Spleen (tissue), 11 donors: ENCODE data around the gene PIAS4. TPM values are rescaled to one million over a fixed set of nuclear protein-coding genes. Genes with fewer than 3 reads are reported as not detected.

Source experiments
- DNase-seq: peaks from one replicate; pipeline ENCODE4 v3.0.0-alpha.2; 2020
- H3K27ac ChIP-seq, 8 donors: fragments of 200-600 bp; sonication (generic) in 7 of 8; 1 replicate in 4 of 8; 2 replicates in 4 of 8; pipeline versions ENCODE4 v1.5.0 to v1.8.0; 2016 to 2021; ENCODE audit warnings: inconsistent platforms in 4 of 8, mild to moderate bottlenecking in 4 of 8, moderate library complexity in 1 of 8
- H3K27me3 ChIP-seq, 7 donors: fragments of 200-600 bp; sonication (generic) in 6 of 7; replicated peaks in 1 of 7; 1 replicate in 4 of 7; 2 replicates in 3 of 7; pipeline versions ENCODE4 v1.5.0 to v1.8.0; 2016 to 2021; ENCODE audit warnings: inconsistent platforms in 3 of 7, mild to moderate bottlenecking in 1 of 7
- H3K36me3 ChIP-seq, 6 donors: fragments of 200-600 bp; sonication (generic) in 5 of 6; 1 replicate in 4 of 6; 2 replicates in 2 of 6; pipeline versions ENCODE4 v1.5.0 to v1.8.0; 2016 to 2021; ENCODE audit warnings: inconsistent platforms in 2 of 6
- H3K4me1 ChIP-seq, 6 donors: fragments of 200-600 bp; sonication (generic) in 5 of 6; 1 replicate in 3 of 6; 2 replicates in 3 of 6; pipeline versions ENCODE4 v1.5.0 to v1.8.0; 2016 to 2021; ENCODE audit warnings: inconsistent platforms in 3 of 6
- H3K4me3 ChIP-seq, 8 donors: fragments of 200-600 bp; sonication (generic) in 7 of 8; 1 replicate in 4 of 8; 2 replicates in 4 of 8; pipeline versions ENCODE4 v1.5.0 to v1.8.0; 2016 to 2021; ENCODE audit warnings: inconsistent platforms in 4 of 8, mild to moderate bottlenecking in 4 of 8, moderate library complexity in 2 of 8
- H3K9me3 ChIP-seq, 8 donors: fragments of 200-600 bp; sonication (generic) in 7 of 8; 1 replicate in 4 of 8; 2 replicates in 4 of 8; pipeline versions ENCODE4 v1.5.0 to v1.8.0; 2016 to 2021; ENCODE audit warnings: inconsistent platforms in 4 of 8
- POLR2A ChIP-seq, 3 donors: fragments of 450-650 bp; IDR thresholded peaks; one replicate each; pipeline ENCODE4 v1.5.1; 2017; ENCODE audit warnings: antibody characterized with exemption in 3 of 3, mild to moderate bottlenecking in 1 of 3
- POLR2AphosphoS5 ChIP-seq, 3 donors: sonication (generic); formaldehyde crosslinking; IDR thresholded peaks; one replicate each; pipeline ENCODE4 v1.5.1; 2017; ENCODE audit warnings: antibody characterized with exemption in 3 of 3
- WGBS, 5 donors: extraction: QIAGEN DNeasy Blood & Tissue Kit in 3 of 5; methylation state at CpG; one replicate each; pipeline versions ENCODE4 v1.1.5 to v1.1.7; 2013 to 2018; 5-methylcytosine and 5-hydroxymethylcytosine counted together
- intact Hi-C: fragments of 100-400 bp; cut with DNase I; formaldehyde crosslinking; loops from one replicate; pipeline ENCODE4 v1.15.0; 2023; ENCODE audit warnings: low total_unique reads
- polyA plus RNA-seq, 3 donors: library from polyadenylated mRNA; stranded (reverse); fragments of 200-250 nt; gene quantifications; one replicate each; pipeline ENCODE4 v1.2.1, GENCODE V29; 2013
- total RNA-seq, 7 donors: library from RNA; depleted of rRNA in 3 of 7; stranded (reverse); fragments of >200 nt in 3 of 7; fragmentation: NEBNext Ultra II Directional in 4 of 7; extraction: Animal tissue kit (Norgen Biotek cat#: 25700) in 4 of 7; gene quantifications; one replicate each; pipeline versions ENCODE4 v1.1.0 to v1.2.1, GENCODE V29; 2016 to 2021
- TF ChIP-seq, protein P1 (sequence below), 11 experiments: fragments of 200-600 bp in 7 of 11; fragments of 450-650 bp in 4 of 11; sonication (generic) in 4 of 11; IDR thresholded peaks in 8 of 11; conservative IDR thresholded peaks in 3 of 11; 1 replicate in 7 of 11; 2 replicates in 4 of 11; pipeline versions ENCODE4 v1.4.0 to v1.8.0; 2016 to 2021; ENCODE audit warnings: antibody characterized with exemption in 11 of 11, inconsistent platforms in 4 of 11, mild to moderate bottlenecking in 1 of 11
- donor health status: healthy with polysubstance abuse.
- donor health status: DM: no; HTN: no; CAD: no; lungs with moderate emphysema.
- donor health status: DM: no; HTN: no; CAD: no.
- donor health status: Bipolar disorder and iron deficiency.
- donor health status: healthy.
- donor health status: DM: no; HTN: no; CAD: no.
- donor health status: DM: yes; HTN: yes; CAD: no.

The PIAS4 gene
- total and polyA plus RNA-seq, 10 donors = 6.2 to 30.5 (median 22.3) TPM

DNA sequence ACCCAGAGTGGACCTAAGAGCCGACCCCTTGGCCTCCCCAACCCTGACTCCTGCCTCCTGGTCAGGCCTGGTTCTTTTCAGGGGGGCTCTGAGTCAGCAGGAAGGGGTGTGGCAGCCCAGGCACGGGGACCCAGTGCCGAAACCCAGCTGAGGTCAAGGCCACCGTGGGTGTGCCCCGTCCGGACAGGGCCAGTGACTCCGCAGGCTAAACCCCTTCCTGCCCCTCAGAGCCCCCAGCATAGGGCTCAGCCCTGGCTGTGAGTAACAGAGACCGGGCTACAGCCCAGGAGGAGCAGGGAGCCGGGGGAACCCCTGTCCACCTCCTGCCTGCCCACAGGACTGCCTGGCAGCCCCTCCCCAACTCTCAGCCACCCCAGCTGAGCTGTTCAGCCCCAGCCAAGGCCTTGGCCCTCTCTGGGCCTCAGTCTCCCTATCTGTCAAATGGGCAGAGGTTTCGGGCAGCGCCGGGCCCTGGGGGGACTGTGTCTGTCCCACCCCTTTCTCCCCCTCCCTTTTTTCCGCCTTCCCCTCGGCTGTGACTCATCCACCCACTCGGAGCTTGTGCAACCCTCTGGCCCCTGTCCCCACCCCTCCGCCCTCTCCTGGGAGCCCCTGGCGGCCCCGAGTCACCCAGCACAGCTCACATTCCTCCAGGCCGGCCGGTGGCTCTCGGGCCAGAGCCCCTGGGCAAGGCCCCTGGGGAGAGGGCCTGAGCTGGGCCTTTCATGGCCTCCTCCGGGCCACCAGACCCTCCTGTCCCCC is 50.6 kb downstream of the PIAS4 start:
- Histone ChIP-seq H3K4me1 (peaks cover 56 to 100% (median 88%) of the 10 kb centered on the region in 6 donors), H3K4me3 (peak overlapping the region in 5 of 8 donors; percentile 2 to 99 (median 3)), H3K9me3 (no peaks in the 10 kb centered on the region), H3K36me3 (peaks cover 6 to 59% (median 24%) of the 10 kb centered on the region in 6 donors), H3K27ac (peak overlapping the region; percentile 80 to 99 (median 98)), H3K27me3 (no peaks in the 10 kb centered on the region)
- TF ChIP-seq, protein P1, sequence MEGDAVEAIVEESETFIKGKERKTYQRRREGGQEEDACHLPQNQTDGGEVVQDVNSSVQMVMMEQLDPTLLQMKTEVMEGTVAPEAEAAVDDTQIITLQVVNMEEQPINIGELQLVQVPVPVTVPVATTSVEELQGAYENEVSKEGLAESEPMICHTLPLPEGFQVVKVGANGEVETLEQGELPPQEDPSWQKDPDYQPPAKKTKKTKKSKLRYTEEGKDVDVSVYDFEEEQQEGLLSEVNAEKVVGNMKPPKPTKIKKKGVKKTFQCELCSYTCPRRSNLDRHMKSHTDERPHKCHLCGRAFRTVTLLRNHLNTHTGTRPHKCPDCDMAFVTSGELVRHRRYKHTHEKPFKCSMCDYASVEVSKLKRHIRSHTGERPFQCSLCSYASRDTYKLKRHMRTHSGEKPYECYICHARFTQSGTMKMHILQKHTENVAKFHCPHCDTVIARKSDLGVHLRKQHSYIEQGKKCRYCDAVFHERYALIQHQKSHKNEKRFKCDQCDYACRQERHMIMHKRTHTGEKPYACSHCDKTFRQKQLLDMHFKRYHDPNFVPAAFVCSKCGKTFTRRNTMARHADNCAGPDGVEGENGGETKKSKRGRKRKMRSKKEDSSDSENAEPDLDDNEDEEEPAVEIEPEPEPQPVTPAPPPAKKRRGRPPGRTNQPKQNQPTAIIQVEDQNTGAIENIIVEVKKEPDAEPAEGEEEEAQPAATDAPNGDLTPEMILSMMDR (IDR thresholded peaks at IDR 0.05 in 8 of 11, conservative IDR thresholded peaks at IDR 0.05 in 3 of 11) = peak in 3 of 11 experiments; percentile 9 to 32 (median 30)
- peak; percentile 63 to 82 (median 66) for TF ChIP-seq POLR2AphosphoS5 (IDR thresholded peaks at IDR 0.05)
- TF ChIP-seq POLR2A (IDR thresholded peaks at IDR 0.05) = no peak
- DNase-seq = peak; percentile 88
- whole genome bisulfite sequencing, 5 donors = 20 to 48% (median 29%) methylated on average over 21 to 22 of the region's 22 CpGs
- intact Hi-C loops = no loop called here

DNA sequence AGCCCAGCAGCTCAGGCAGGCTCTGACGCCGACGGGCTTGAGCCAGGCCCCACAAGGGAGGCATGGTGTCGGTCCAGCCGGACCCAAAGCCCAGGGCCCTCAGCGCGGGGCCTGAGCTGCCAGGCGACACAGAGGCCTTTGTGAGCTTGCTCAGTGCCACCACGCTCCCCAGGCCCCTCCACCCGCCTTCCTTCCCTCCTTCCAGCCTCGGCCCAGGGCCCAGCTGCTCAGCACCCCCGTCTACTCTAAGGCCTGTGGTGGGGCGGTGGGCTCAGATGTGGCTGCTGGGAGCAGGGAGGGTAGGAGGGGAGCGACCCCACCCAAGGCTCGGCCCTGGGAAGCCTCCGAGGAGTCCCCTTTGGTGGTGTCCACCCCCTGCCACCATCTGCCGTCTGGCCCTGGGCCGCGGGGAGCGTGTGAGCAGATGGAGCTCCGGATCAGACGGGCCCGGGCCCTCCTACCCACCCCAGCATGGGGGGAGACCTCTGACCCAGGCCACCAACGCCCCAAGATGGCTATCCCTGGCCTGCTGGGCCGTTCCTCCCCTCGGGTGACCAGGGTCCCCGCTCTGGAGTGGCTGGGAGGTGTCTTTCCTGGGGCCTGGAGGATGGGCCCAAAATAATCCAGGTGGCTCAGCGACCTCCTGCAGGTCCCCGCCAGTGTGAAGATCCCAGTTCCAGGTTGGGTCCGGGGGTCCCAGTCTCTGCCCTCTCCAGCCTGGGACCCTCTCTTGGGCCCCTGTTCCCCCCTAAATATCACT is 51.3 kb downstream of the PIAS4 start:
- intact Hi-C loops = no loop called here
- DNase-seq = peak; percentile 82
- no peaks in the 10 kb centered on the region for H3K9me3 ChIP-seq
- TF ChIP-seq POLR2A (IDR thresholded peaks at IDR 0.05) (no peak), POLR2AphosphoS5 (IDR thresholded peaks at IDR 0.05) (peak in 2 of 3 donors; percentile 5 to 9)
- TF ChIP-seq, protein P1 (IDR thresholded peaks at IDR 0.05 in 8 of 11, conservative IDR thresholded peaks at IDR 0.05 in 3 of 11) = peak in 1 of 11 experiments; percentile 8
- no peaks in the 10 kb centered on the region for H3K27me3 ChIP-seq
- H3K27ac ChIP-seq = peak overlapping the region; percentile 80 to 99 (median 98)
- peak overlapping the region in 5 of 8 donors; percentile 2 to 99 (median 3) for H3K4me3 ChIP-seq
- WGBS, 5 donors = 44 to 72% (median 59%) methylated on average over 10 to 30 of the region's 30 CpGs
- H3K36me3 ChIP-seq = peaks cover 3 to 59% (median 17%) of the 10 kb centered on the region in 6 donors
- H3K4me1 ChIP-seq = peaks cover 55 to 100% (median 88%) of the 10 kb centered on the region in 6 donors

DNA sequence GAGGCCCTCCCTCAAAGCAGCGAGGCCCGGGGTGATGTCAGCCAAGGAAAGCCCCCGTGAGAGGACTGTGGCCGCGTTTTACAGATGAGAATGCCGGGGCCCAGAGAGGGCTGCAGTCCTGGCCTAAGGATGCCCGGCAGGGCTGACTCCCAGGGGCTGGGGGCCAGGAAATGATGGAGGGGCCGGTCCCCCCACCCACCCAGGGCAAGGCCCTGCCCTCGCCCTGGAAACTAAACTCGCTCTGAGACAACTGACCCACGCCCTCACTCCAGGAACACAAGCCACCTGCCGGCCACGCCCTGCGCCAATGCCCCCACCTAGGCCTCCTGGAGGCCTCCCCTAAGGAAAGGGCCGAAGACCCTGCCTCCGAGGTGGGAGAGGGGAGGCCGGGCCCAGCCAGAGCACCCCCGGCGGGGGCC is 51.9 kb downstream of the PIAS4 start:
- peaks cover 0 to 54% (median 11%) of the 10 kb centered on the region in 6 donors for H3K36me3 ChIP-seq
- TF ChIP-seq POLR2AphosphoS5 (IDR thresholded peaks at IDR 0.05) (no peak), POLR2A (IDR thresholded peaks at IDR 0.05) (no peak)
- TF ChIP-seq, protein P1 (IDR thresholded peaks at IDR 0.05 in 8 of 11, conservative IDR thresholded peaks at IDR 0.05 in 3 of 11) = no peak
- H3K4me3 ChIP-seq = peak overlapping the region in 6 of 8 donors; percentile 5 to 99 (median 63)

More for the DNA sequence above, 51.9 kb downstream of the PIAS4 start:
- Histone ChIP-seq H3K4me1 (peaks cover 54 to 100% (median 87%) of the 10 kb centered on the region in 6 donors), H3K27ac (peak overlapping the region; percentile 80 to 99 (median 98)), H3K9me3 (no peaks in the 10 kb centered on the region), H3K27me3 (no peaks in the 10 kb centered on the region)
- intact Hi-C loops = no loop called here
- DNase-seq = no peak
- WGBS, 5 donors = 24 to 69% (median 50%) methylated on average over 8 to 19 of the region's 19 CpGs
